Spleen (tissue), 7 donors: ENCODE measurements around the gene AGMO.

Source experiments
- CTCF ChIP-seq, 11 experiments: fragments of 200-600 bp in 7 of 11; fragments of 450-650 bp in 4 of 11; sonication (generic) in 4 of 11; IDR thresholded peaks in 8 of 11; conservative IDR thresholded peaks in 3 of 11; 1 replicate in 7 of 11; 2 replicates in 4 of 11; pipeline versions ENCODE4 v1.4.0 to v1.8.0; 2016 to 2021; ENCODE audit warnings: antibody characterized with exemption in 11 of 11, inconsistent platforms in 4 of 11, mild to moderate bottlenecking in 1 of 11
- POLR2A ChIP-seq, 3 donors: fragments of 450-650 bp; IDR thresholded peaks; one replicate each; pipeline ENCODE4 v1.5.1; 2017; ENCODE audit warnings: antibody characterized with exemption in 3 of 3, mild to moderate bottlenecking in 1 of 3
- donor health status: DM: no; HTN: no; CAD: no; lungs with moderate emphysema.
- donor health status: DM: no; HTN: no; CAD: no.
- donor health status: DM: no; HTN: no; CAD: no.

GRCh38 chr7:15498465-15498864, 63.4 kb downstream of the AGMO start:
- TF ChIP-seq CTCF (IDR thresholded peaks at IDR 0.05 in 8 of 11, conservative IDR thresholded peaks at IDR 0.05 in 3 of 11) (no peak), POLR2A (IDR thresholded peaks at IDR 0.05) (no peak)
